Measurements from ENCODE around the gene INPP5E. TPM values are rescaled to one million over a fixed set of nuclear protein-coding genes. Genes with fewer than 3 reads are reported as not detected.

The INPP5E gene
- total RNA-seq, 4 donors from 2014 or later = 6.7 to 19.7 (median 11.2) TPM

- intact Hi-C loops (cut with DNase I; ENCODE audit: low total_unique reads) = loop anchor here (10.0 kb wide), 1 partner anchor 59 kb away; the partner anchor contains the start of gene NOTCH1
- TF ChIP-seq POLR2A (IDR thresholded peaks at IDR 0.05) = no peak
- TF ChIP-seq, protein P1, sequence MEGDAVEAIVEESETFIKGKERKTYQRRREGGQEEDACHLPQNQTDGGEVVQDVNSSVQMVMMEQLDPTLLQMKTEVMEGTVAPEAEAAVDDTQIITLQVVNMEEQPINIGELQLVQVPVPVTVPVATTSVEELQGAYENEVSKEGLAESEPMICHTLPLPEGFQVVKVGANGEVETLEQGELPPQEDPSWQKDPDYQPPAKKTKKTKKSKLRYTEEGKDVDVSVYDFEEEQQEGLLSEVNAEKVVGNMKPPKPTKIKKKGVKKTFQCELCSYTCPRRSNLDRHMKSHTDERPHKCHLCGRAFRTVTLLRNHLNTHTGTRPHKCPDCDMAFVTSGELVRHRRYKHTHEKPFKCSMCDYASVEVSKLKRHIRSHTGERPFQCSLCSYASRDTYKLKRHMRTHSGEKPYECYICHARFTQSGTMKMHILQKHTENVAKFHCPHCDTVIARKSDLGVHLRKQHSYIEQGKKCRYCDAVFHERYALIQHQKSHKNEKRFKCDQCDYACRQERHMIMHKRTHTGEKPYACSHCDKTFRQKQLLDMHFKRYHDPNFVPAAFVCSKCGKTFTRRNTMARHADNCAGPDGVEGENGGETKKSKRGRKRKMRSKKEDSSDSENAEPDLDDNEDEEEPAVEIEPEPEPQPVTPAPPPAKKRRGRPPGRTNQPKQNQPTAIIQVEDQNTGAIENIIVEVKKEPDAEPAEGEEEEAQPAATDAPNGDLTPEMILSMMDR (IDR thresholded peaks at IDR 0.05) = no peak
- no peak for DNase-seq
- Histone ChIP-seq H3K4me1 (peaks cover 7 to 16% of the 10 kb centered on the region in 2 donors), H3K27me3 (no peaks in the 10 kb centered on the region), H3K27ac (no peak overlapping the region), H3K4me3 (no peak overlapping the region), H3K36me3 (no peaks in the 10 kb centered on the region), H3K9me3 (no peaks in the 10 kb centered on the region)
Observed at GRCh38 chr9:136486131-136486530, 46.5 kb upstream of the INPP5E start.

GRCh38 chr9:136485049-136486045 is 45.7 kb upstream of the INPP5E start:
- Histone ChIP-seq H3K27ac (no peak overlapping the region), H3K36me3 (no peaks in the 10 kb centered on the region), H3K27me3 (no peaks in the 10 kb centered on the region), H3K4me1 (peaks cover 7 to 16% of the 10 kb centered on the region in 2 donors), H3K9me3 (no peaks in the 10 kb centered on the region), H3K4me3 (no peak overlapping the region)
- TF ChIP-seq, protein P1 (IDR thresholded peaks at IDR 0.05) = peak; percentile 79 to 94 (median 87)
- TF ChIP-seq POLR2A (IDR thresholded peaks at IDR 0.05) = no peak
- peak; percentile 82 to 83 for DNase-seq
- intact Hi-C loops (cut with DNase I; ENCODE audit: low total_unique reads) = loop anchor here (2.0 to 10.0 kb wide), 2 partner anchors 59 to 145 kb away; partner anchors contain the start of gene NOTCH1

- peak; percentile 39 to 53 for DNase-seq
- Histone ChIP-seq H3K9me3 (no peaks in the 10 kb centered on the region), H3K27me3 (no peaks in the 10 kb centered on the region), H3K4me3 (peak overlapping the region; percentile 43 to 50), H3K36me3 (no peaks in the 10 kb centered on the region), H3K4me1 (peaks cover 7 to 16% of the 10 kb centered on the region in 2 donors), H3K27ac (peak overlapping the region; percentile 99)
- intact Hi-C loops (cut with DNase I; ENCODE audit: low total_unique reads) = loop anchor here (2.0 to 10.0 kb wide), 2 partner anchors 60 to 146 kb away; partner anchors contain the start of gene NOTCH1
- TF ChIP-seq POLR2A (IDR thresholded peaks at IDR 0.05) = no peak
- TF ChIP-seq, protein P1 (IDR thresholded peaks at IDR 0.05) = no peak
Observed at GRCh38 chr9:136484153-136485048, 44.8 kb upstream of the INPP5E start.

GRCh38 chr9:136483589-136484152 is 44.0 kb upstream of the INPP5E start:
- no peaks in the 10 kb centered on the region for H3K36me3 ChIP-seq
- H3K9me3 ChIP-seq = no peaks in the 10 kb centered on the region
- H3K4me1 ChIP-seq = peaks cover 7 to 16% of the 10 kb centered on the region in 2 donors
- peak overlapping the region; percentile 99 for H3K27ac ChIP-seq
- no peaks in the 10 kb centered on the region for H3K27me3 ChIP-seq
- DNase-seq = peak; percentile 87 to 94
- TF ChIP-seq, protein P1 (IDR thresholded peaks at IDR 0.05) = peak in 1 of 4 experiments; percentile 27
- TF ChIP-seq POLR2A (IDR thresholded peaks at IDR 0.05) = peak; percentile 42 to 60
- intact Hi-C loops (cut with DNase I; ENCODE audit: low total_unique reads) = loop anchor here (2.0 to 10.0 kb wide), 2 partner anchors 61 to 147 kb away; partner anchors contain the start of gene NOTCH1
- H3K4me3 ChIP-seq = peak overlapping the region; percentile 43 to 50

Data from uterus (tissue), 4 donors.